GM15510 (cell line): Measurements from ENCODE around the gene PCDHA1.

Source experiments
- POLR2A ChIP-seq: IDR thresholded peaks from 3 replicates; pipeline ENCODE4 v1.6.1; 2011; ENCODE audit warnings: borderline replicate concordance; ENCODE audit not compliant: insufficient read length; ENCODE audit errors: extremely low read depth

PCDHA1 gene

DNA sequence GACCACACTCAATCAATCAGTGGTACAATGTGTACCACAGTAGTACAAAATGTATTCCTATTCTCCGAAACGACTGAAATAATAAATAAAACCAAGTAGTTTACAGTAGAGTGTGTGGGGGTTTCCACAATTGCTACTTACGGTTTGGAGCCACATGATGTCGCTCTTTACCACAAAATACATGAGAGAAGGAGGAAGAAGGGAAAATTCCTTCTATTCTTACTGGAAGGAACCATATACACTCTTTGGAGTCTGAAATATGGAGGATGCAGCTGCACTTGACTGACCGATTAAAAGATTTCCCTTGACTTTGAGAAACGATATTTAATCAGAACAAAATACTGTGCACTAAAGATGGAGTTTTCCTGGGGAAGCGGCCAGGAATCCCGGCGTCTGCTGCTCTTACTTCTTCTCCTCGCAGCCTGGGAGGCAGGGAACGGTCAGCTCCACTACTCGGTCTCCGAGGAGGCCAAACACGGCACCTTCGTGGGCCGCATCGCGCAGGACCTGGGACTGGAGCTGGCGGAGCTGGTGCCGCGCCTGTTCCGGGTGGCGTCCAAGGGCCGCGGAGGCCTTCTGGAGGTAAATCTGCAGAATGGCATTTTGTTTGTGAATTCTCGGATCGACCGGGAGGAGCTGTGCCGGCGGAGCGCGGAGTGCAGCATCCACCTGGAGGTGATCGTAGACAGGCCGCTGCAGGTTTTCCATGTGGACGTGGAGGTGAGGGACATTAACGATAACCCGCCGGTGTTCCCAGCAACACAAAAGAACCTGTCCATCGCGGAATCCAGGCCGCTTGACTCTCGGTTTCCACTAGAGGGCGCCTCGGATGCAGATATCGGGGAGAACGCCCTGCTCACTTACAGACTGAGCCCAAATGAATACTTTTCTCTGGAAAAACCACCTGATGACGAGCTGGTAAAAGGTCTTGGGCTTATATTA is 21.2 kb downstream of the PCDHA1 start, which contains the start of gene PCDHA4:
TSS of gene PCDHA4 (plus strand) at position 235 of the 942 bp plus-strand sequence.
- no peak for TF ChIP-seq POLR2A

DNA sequence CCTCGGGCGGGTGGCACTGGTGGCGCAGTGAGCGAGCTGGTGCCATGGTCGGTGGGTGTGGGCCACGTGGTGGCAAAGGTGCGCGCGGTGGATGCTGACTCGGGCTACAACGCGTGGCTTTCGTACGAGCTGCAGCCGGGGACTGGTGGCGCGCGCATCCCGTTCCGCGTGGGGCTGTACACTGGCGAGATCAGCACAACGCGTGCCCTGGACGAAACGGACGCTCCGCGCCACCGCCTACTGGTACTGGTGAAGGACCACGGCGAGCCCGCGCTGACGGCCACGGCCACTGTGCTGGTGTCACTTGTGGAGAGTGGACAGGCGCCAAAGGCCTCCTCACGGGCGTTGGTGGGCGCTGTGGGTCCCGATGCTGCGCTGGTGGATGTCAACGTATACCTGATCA is 22.9 kb downstream of the PCDHA1 start:
- TF ChIP-seq POLR2A: no peak

DNA sequence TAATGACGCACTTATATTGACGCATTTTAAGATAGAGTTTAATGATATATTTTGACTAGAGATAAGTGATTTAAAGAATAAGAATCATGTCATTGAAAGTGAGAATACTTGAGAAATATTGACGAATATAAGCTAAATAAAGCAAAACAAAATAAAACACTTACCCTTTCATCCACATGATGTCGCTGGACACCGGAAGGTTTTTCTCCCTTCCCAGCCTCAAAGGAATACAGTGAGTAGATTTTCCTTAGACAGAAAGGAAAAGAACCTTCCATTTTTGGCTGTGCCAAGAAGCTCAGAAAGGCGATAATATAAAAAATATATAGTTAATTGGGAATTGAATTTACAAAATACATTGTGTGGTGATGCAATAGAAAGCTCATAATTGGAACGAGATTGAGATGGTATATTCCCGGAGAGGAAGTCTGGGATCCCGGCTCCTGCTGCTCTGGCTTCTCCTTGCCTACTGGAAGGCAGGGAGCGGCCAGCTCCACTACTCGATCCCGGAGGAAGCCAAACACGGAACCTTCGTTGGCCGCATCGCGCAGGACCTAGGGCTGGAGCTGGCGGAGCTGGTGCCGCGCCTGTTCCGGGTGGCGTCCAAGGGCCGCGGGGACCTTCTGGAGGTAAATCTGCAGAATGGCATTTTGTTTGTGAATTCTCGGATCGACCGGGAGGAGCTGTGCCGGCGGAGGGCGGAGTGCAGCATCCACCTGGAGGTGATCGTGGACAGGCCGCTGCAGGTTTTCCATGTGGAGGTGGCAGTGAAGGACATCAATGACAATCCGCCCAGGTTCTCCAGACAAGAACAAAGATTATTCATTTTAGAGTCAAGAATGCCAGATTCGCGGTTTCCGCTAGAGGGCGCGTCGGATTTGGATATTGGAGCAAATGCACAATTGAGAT is 35.7 kb downstream of the PCDHA1 start, which contains the start of gene PCDHA5:
TSS of gene PCDHA5 (plus strand) at position 239 of the 906 bp plus-strand sequence.
- TF ChIP-seq POLR2A: no peak

DNA sequence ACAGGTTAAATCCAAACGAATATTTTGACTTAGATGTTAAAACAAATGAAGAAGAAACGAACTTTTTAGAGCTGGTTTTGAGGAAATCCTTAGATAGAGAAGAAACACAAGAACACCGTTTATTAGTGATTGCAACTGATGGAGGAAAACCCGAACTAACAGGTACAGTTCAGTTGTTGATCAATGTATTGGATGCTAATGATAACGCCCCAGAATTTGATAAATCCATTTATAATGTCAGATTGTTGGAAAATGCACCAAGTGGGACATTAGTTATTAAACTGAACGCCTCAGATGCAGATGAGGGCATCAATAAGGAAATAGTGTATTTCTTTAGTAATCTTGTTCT is 36.3 kb downstream of the PCDHA1 start:
- no peak for TF ChIP-seq POLR2A

DNA sequence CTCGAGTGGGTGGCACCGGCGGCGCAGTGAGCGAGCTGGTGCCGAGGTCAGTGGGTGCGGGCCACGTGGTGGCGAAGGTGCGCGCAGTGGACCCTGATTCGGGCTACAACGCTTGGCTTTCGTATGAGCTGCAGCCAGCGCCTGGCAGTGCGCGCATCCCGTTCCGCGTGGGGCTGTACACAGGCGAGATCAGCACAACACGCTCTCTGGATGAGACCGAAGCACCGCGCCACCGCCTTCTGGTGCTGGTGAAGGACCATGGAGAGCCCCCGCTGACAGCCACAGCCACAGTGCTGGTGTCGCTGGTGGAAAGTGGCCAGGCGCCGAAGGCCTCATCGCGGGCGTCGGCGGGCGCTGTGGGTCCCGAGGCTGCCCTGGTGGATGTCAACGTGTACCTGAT is 37.5 kb downstream of the PCDHA1 start:
- no peak for TF ChIP-seq POLR2A

DNA sequence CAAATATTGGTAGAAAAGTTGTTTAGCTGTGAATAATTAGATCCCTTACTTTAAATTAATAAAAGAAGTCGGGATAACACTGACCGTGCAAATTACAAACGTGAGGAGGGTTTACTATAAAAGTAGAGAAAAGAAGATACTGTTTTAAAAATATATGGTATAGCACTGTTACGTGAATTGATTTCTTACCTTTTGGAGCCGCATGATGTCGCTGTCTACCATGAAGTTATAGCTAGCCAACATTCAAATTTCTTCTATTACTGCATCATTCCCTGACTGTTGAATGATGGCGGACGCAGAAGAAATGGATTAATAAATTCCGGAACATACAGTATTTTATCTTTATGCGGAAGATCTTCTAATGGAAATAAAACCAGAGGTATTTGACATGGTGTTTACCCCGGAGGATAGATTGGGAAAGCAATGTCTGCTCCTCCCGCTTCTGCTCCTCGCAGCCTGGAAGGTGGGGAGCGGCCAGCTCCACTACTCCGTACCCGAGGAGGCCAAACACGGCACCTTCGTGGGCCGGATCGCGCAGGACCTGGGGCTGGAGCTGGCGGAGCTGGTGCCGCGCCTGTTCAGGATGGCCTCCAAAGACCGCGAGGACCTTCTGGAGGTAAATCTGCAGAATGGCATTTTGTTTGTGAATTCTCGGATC is 41.9 kb downstream of the PCDHA1 start, which contains the start of gene PCDHA6:
TSS of gene PCDHA6 (plus strand) at position 257 of the 658 bp plus-strand sequence. CDS start at position 389, 132 bp downstream.
- TF ChIP-seq POLR2A: no peak

DNA sequence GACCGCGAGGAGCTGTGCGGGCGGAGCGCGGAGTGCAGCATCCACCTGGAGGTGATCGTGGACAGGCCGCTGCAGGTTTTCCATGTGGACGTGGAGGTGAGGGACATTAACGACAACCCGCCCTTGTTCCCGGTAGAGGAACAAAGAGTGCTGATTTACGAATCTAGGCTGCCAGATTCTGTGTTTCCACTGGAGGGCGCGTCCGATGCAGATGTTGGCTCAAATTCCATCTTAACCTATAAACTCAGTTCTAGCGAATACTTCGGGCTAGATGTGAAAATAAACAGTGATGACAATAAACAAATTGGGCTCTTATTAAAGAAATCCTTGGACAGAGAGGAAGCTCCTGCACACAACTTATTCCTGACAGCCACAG is 42.4 kb downstream of the PCDHA1 start:
- TF ChIP-seq POLR2A: no peak

DNA sequence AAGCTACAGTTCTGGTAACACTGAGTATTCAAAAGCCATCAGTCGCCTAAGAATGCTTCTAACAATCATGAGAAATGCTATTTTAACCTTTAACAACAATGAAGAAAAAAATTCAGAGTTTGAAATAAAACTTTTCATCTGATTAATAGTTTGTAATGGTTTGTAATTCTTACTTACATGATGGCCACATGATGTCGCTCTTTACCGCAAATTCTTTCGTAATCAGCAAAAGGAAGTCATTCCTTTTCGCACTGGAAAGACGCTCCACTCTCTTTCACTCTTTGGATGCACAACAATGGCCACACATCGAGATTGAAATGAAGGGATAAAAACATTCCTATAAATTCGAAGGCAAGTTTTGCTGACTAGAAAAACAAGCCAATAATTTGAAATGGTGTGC is 48.1 kb downstream of the PCDHA1 start, which contains the start of gene PCDHA7:
TSS of gene PCDHA7 (plus strand) at position 277 of the 400 bp plus-strand sequence. CDS start at position 392, 115 bp downstream.
- no peak for TF ChIP-seq POLR2A

DNA sequence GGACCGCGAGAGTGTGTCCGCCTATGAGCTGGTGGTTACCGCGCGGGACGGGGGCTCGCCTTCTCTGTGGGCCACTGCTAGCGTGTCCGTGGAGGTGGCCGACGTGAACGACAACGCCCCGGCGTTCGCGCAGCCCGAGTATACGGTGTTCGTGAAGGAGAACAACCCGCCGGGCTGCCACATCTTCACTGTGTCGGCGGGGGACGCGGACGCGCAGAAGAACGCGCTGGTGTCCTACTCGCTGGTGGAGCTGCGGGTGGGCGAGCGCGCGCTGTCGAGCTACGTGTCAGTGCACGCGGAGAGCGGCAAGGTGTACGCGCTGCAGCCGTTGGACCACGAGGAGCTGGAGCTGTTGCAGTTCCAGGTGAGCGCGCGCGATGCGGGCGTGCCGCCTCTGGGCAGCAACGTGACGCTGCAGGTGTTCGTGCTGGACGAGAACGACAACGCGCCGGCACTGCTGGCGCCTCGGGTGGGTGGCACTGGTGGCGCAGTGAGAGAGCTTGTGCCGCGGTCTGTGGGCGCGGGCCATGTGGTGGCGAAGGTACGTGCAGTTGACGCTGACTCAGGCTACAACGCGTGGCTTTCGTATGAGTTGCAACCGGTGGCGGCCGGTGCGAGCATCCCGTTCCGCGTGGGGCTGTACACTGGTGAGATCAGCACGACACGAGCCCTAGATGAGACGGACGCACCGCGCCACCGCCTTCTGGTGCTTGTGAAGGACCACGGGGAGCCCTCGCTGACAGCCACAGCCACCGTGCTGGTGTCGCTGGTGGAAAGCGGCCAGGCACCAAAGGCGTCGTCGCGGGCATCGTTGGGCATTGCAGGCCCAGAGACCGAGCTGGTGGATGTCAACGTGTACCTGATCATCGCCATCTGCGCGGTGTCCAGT is 49.9 kb downstream of the PCDHA1 start:
- no peak for TF ChIP-seq POLR2A

DNA sequence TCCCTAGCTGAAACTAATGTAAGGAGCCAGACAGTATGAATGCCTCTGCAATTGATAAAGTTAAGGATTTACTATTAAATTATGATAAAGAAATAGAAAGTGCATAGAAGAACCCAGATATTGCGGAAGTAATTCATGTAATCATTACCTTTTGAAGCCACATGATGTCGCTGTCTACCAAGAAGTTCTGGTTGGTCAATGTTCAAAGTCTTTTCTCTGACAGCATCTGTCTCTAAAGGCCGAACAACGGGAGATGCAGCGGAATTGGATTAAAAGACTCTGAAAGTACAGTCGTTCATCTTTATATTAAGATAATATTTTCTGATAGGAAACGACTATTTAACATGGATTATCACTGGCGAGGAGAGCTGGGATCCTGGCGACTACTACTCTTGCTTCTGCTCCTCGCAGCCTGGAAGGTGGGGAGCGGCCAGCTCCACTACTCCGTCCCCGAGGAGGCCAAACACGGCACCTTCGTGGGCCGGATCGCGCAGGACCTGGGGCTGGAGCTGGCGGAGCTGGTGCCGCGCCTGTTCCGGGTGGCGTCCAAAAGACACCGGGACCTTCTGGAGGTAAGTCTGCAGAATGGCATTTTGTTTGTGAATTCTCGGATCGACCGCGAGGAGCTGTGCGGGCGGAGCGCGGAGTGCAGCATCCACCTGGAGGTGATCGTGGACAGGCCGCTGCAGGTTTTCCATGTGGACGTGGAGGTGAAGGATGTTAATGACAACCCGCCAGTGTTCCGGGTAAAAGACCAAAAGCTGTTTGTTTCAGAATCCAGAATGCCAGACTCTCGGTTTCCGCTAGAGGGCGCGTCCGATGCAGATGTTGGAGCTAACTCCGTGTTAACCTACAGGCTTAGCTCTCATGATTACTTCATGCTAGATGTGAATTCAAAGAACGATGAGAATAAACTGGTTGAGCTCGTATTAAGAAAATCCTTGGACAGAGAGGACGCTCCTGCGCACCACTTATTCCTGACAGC is 55.3 kb downstream of the PCDHA1 start, which contains the start of gene PCDHA8:
TSS of gene PCDHA8 (plus strand) at position 210 of the 985 bp plus-strand sequence. CDS start at position 345, 135 bp downstream.
- TF ChIP-seq POLR2A: no peak

DNA sequence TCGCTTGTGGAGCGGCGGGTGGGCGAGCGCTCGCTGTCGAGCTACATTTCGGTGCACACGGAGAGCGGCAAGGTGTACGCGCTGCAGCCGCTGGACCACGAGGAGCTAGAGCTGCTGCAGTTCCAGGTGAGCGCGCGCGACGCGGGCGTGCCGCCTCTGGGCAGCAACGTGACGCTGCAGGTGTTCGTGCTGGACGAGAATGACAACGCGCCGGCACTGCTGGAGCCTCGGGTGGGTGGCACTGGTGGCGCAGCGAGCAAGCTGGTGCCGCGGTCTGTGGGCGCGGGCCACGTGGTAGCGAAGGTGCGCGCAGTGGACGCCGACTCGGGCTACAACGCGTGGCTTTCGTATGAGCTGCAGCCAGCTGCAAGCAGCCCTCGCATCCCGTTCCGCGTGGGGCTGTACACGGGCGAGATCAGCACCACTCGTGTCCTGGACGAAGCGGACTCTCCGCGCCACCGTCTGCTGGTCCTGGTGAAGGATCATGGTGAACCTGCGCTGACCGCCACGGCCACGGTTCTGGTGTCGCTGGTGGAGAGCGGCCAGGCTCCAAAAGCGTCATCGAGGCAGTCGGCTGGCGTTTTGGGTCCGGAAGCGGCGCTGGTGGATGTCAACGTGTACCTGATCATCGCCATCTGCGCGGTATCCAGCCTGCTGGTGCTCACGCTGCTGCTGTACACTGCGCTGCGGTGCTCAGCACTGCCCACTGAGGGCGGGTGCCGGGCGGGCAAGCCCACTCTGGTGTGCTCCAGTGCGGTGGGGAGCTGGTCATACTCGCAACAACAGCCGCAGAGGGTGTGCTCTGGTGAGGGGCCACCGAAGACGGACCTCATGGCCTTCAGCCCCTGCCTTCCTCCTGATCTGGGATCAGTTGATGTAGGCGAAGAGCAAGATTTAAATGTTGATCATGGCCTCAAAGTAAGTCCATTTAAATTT is 57.1 kb downstream of the PCDHA1 start:
- TF ChIP-seq POLR2A: no peak
